ENCODE results near the gene CCL7. TPM values are rescaled to one million over a fixed set of nuclear protein-coding genes. Genes with fewer than 3 reads are reported as not detected.

CCL7 gene
- total and polyA plus RNA-seq, 2 experiments from 2014 or later = 0.69 TPM; not detected in 1

GRCh38 chr17:34248511-34249024 lies 21.5 kb upstream of the CCL7 start:
- Histone ChIP-seq H3K4me1 (ENCODE audit: insufficient read depth) (peaks cover 40% of the 10 kb centered on the region), H2AFZ (no peak overlapping the region), H3K4me3 (no peak overlapping the region), H3K4me2 (no peak overlapping the region), H4K20me1 (ENCODE audit: insufficient read depth, poor library complexity, severe bottlenecking) (no peaks in the 10 kb centered on the region), H3K79me2 (no peaks in the 10 kb centered on the region), H3K27ac (peak overlapping the region; percentile 29), H3K9me3 (ENCODE audit: low read depth) (no peaks in the 10 kb centered on the region), H3K9me2 (replicated peaks; ENCODE audit: insufficient read depth) (no peaks in the 10 kb centered on the region), H3K27me3 (no peaks in the 10 kb centered on the region), H3K36me3 (replicated peaks; ENCODE audit: insufficient read depth, low read depth) (no peaks in the 10 kb centered on the region)
- TF ChIP-seq EZH2 (IDR thresholded peaks at IDR 0.05; ENCODE audit: borderline replicate concordance) = no peak
- no peak for TF ChIP-seq EZH2phosphoT487 (IDR thresholded peaks at IDR 0.05; ENCODE audit: low read depth, severe bottlenecking, unreplicated experiment)
- TF ChIP-seq CTCF (IDR thresholded peaks at IDR 0.05; ENCODE audit: poor library complexity) = no peak
- no peak for DNase-seq (ENCODE audit: low spot score)
- 83% methylated on average over 6 of the region's 6 CpGs for WGBS (ENCODE audit: low lambda C conversion rate, missing lambda C conversion rate)

- H3K4me1 ChIP-seq (ENCODE audit: insufficient read depth) = peaks cover 45% of the 10 kb centered on the region
- no peaks in the 10 kb centered on the region for H3K27me3 ChIP-seq
- no peaks in the 10 kb centered on the region for H3K9me2 ChIP-seq (replicated peaks; ENCODE audit: insufficient read depth)
- H3K27ac ChIP-seq = peak overlapping the region; percentile 29
- H2AFZ ChIP-seq = no peak overlapping the region
- no peak overlapping the region for H3K4me2 ChIP-seq
- H3K9me3 ChIP-seq (ENCODE audit: low read depth) = no peaks in the 10 kb centered on the region
- H3K36me3 ChIP-seq (replicated peaks; ENCODE audit: insufficient read depth, low read depth) = no peaks in the 10 kb centered on the region
- H3K79me2 ChIP-seq = no peaks in the 10 kb centered on the region
- no peaks in the 10 kb centered on the region for H4K20me1 ChIP-seq (ENCODE audit: insufficient read depth, poor library complexity, severe bottlenecking)
- DNase-seq (ENCODE audit: low spot score) = no peak
- 59% methylated on average over 1 of the region's 1 CpG for WGBS (ENCODE audit: low lambda C conversion rate, missing lambda C conversion rate)
- no peak overlapping the region for H3K4me3 ChIP-seq
- TF ChIP-seq EZH2phosphoT487 (IDR thresholded peaks at IDR 0.05; ENCODE audit: low read depth, severe bottlenecking, unreplicated experiment) (no peak), CTCF (IDR thresholded peaks at IDR 0.05; ENCODE audit: poor library complexity) (no peak), EZH2 (IDR thresholded peaks at IDR 0.05; ENCODE audit: borderline replicate concordance) (no peak)
Measured at GRCh38 chr17:34249061-34249460, 21.0 kb upstream of the CCL7 start.

DNA sequence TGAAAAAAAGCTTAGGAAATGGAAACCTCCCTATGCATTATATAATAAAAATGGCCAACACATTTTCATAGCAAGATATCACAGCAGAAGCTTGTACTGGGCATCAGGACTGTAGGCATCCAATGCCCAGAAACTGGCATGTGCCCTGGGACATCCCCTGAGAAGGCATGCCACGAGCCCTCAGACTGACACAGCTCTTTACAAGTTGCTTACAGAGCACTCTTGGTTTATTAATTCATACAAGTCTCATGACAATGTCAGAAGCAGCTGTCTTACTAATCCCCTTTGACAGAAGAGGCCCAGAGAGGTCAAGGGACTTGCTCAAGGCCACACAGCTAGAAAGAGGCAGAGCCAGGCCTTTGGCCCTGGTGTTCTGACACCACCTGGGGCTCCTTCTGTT lies 20.5 kb upstream of the CCL7 start:
- Histone ChIP-seq H3K9me3 (ENCODE audit: low read depth) (no peaks in the 10 kb centered on the region), H3K79me2 (no peaks in the 10 kb centered on the region), H3K27ac (peak overlapping the region; percentile 29), H3K9me2 (replicated peaks; ENCODE audit: insufficient read depth) (no peaks in the 10 kb centered on the region), H3K27me3 (no peaks in the 10 kb centered on the region), H3K36me3 (replicated peaks; ENCODE audit: insufficient read depth, low read depth) (no peaks in the 10 kb centered on the region), H2AFZ (no peak overlapping the region), H4K20me1 (ENCODE audit: insufficient read depth, poor library complexity, severe bottlenecking) (no peaks in the 10 kb centered on the region), H3K4me1 (ENCODE audit: insufficient read depth) (peaks cover 49% of the 10 kb centered on the region), H3K4me2 (no peak overlapping the region), H3K4me3 (no peak overlapping the region)
- no peak for TF ChIP-seq CTCF (IDR thresholded peaks at IDR 0.05; ENCODE audit: poor library complexity)
- no peak for TF ChIP-seq EZH2phosphoT487 (IDR thresholded peaks at IDR 0.05; ENCODE audit: low read depth, severe bottlenecking, unreplicated experiment)
- no peak for TF ChIP-seq EZH2 (IDR thresholded peaks at IDR 0.05; ENCODE audit: borderline replicate concordance)
- WGBS (ENCODE audit: low lambda C conversion rate, missing lambda C conversion rate) = 85% methylated on average over 1 of the region's 1 CpG
- no peak for DNase-seq (ENCODE audit: low spot score)

Data from hepatocyte (in vitro differentiated cells).